H9 (cell line): ENCODE results near the gene VDR. TPM values are rescaled to one million over a fixed set of nuclear protein-coding genes. Genes with fewer than 3 reads are reported as not detected.

Experiments used
- DNase-seq: peaks from one replicate; pipeline ENCODE4 v3.0.0-alpha.2; 2017
- H2AFZ ChIP-seq: one replicate; pipeline ENCODE4 v1.6.1; 2013; ENCODE audit warnings: mild to moderate bottlenecking, low read length, control low read depth, moderate library complexity
- H2AK5ac ChIP-seq: 2 replicates; pipeline ENCODE4 v1.6.1; 2013; ENCODE audit warnings: low read length, control low read depth, mixed read lengths; ENCODE audit not compliant: insufficient read length
- H2BK120ac ChIP-seq: one replicate; pipeline ENCODE4 v1.6.1; 2013; ENCODE audit warnings: low read depth, mild to moderate bottlenecking, low read length, control low read depth, inconsistent platforms; ENCODE audit not compliant: poor library complexity, severe bottlenecking
- H2BK12ac ChIP-seq: 2 replicates; pipeline ENCODE4 v1.6.1; 2013; ENCODE audit warnings: low read length, control low read depth, mixed read lengths, low read depth; ENCODE audit not compliant: insufficient read length
- H2BK15ac ChIP-seq: 2 replicates; pipeline ENCODE4 v1.6.1; 2013; ENCODE audit warnings: low read depth, low read length, control low read depth
- H2BK20ac ChIP-seq: one replicate; pipeline ENCODE4 v1.6.1; 2013; ENCODE audit warnings: low read depth, mild to moderate bottlenecking, low read length, control low read depth, inconsistent platforms; ENCODE audit not compliant: poor library complexity, severe bottlenecking
- H2BK5ac ChIP-seq: 2 replicates; pipeline ENCODE4 v1.6.1; 2013; ENCODE audit warnings: low read length, control low read depth, mixed read lengths; ENCODE audit not compliant: insufficient read length
- H3K14ac ChIP-seq: 2 replicates; pipeline ENCODE4 v1.6.1; 2013; ENCODE audit warnings: low read length, control low read depth; ENCODE audit not compliant: insufficient read depth
- H3K18ac ChIP-seq: 2 replicates; pipeline ENCODE4 v1.6.1; 2013; ENCODE audit warnings: low read depth, mild to moderate bottlenecking, mixed read lengths, low read length, control low read depth; ENCODE audit not compliant: insufficient read length
- H3K23ac ChIP-seq: 2 replicates; pipeline ENCODE4 v1.6.1; 2013; ENCODE audit warnings: low read length, control low read depth, mixed read lengths, low read depth; ENCODE audit not compliant: insufficient read length
- H3K23me2 ChIP-seq: 2 replicates; pipeline ENCODE4 v1.6.1; 2013; ENCODE audit warnings: low read depth, mild to moderate bottlenecking, mixed read lengths, low read length, control low read depth; ENCODE audit not compliant: insufficient read length, poor library complexity, severe bottlenecking
- H3K27ac ChIP-seq: 2 replicates; pipeline ENCODE4 v1.5.1; 2013; ENCODE audit warnings: low read length, control low read depth, mixed read lengths, low read depth; ENCODE audit not compliant: insufficient read length
- H3K27me3 ChIP-seq: 2 replicates; pipeline ENCODE4 v1.6.1; 2013; ENCODE audit warnings: low read length, control low read depth, inconsistent platforms; ENCODE audit not compliant: insufficient read depth
- H3K4ac ChIP-seq: 2 replicates; pipeline ENCODE4 v1.6.1; 2013; ENCODE audit warnings: low read depth, mild to moderate bottlenecking, control low read depth, inconsistent platforms, low read length, moderate library complexity
- H3K4me1 ChIP-seq: 2 replicates; pipeline ENCODE4 v1.6.1; 2013; ENCODE audit warnings: low read length, control low read depth, inconsistent platforms; ENCODE audit not compliant: insufficient read depth
- H3K4me2 ChIP-seq: 2 replicates; pipeline ENCODE4 v1.6.1; 2013; ENCODE audit warnings: low read length, control low read depth, mixed read lengths; ENCODE audit not compliant: insufficient read length, insufficient read depth
- H3K56ac ChIP-seq: 2 replicates; pipeline ENCODE4 v1.6.1; 2013; ENCODE audit warnings: low read depth, mild to moderate bottlenecking, mixed read lengths, low read length, control low read depth; ENCODE audit not compliant: insufficient read length
- H3K79me1 ChIP-seq: 2 replicates; pipeline ENCODE4 v1.6.1; 2013; ENCODE audit warnings: low read depth, mild to moderate bottlenecking, moderate library complexity, low read length, control low read depth, inconsistent platforms; ENCODE audit not compliant: insufficient read depth, poor library complexity, severe bottlenecking
- H3K79me2 ChIP-seq: 2 replicates; pipeline ENCODE4 v1.6.1; 2013; ENCODE audit warnings: low read length, control low read depth, inconsistent platforms; ENCODE audit not compliant: insufficient read depth
- H3K9ac ChIP-seq: 2 replicates; pipeline ENCODE4 v1.6.1; 2013; ENCODE audit warnings: low read length, control low read depth, mixed read lengths; ENCODE audit not compliant: insufficient read length; ENCODE audit errors: extremely low read depth
- H3K9me3 ChIP-seq: one replicate; pipeline ENCODE4 v1.6.1; 2013; ENCODE audit warnings: low read depth, low read length, inconsistent platforms; ENCODE audit not compliant: control insufficient read depth
- H3T11ph ChIP-seq: one replicate; pipeline ENCODE4 v1.6.1; 2013; ENCODE audit warnings: mild to moderate bottlenecking, low read length, control low read depth, inconsistent platforms
- H4K20me1 ChIP-seq: one replicate; pipeline ENCODE4 v1.6.1; 2013; ENCODE audit not compliant: control insufficient read depth, insufficient read length, insufficient read depth
- H4K5ac ChIP-seq: 2 replicates; pipeline ENCODE4 v1.6.1; 2013; ENCODE audit warnings: low read depth, mild to moderate bottlenecking, mixed read lengths, low read length, control low read depth; ENCODE audit not compliant: insufficient read length
- H4K8ac ChIP-seq: replicated peaks from 2 replicates; pipeline ENCODE4 v1.6.1; 2013; ENCODE audit warnings: low read length, control low read depth, mixed read lengths, low read depth; ENCODE audit not compliant: insufficient read length
- H4K91ac ChIP-seq: 2 replicates; pipeline ENCODE4 v1.6.1; 2013; ENCODE audit warnings: low read depth, mild to moderate bottlenecking, moderate library complexity, mixed read lengths, low read length, control low read depth; ENCODE audit not compliant: insufficient read length
- H3K27ac Mint-ChIP-seq, 3 experiments: 2 replicates in 2 of 3; 3 replicates in 1 of 3; pipeline ENCODE4 v1.8.0; 2020 to 2021; ENCODE audit warnings: mixed read lengths in 3 of 3, mild to moderate bottlenecking in 1 of 3, moderate library complexity in 1 of 3
- H3K27me3 Mint-ChIP-seq: 2 replicates; pipeline ENCODE4 v1.8.0; 2021; ENCODE audit warnings: low read depth, mild to moderate bottlenecking, moderate library complexity, mixed read lengths
- H3K36me3 Mint-ChIP-seq, 3 experiments: 2 replicates in 2 of 3; 3 replicates in 1 of 3; pipeline ENCODE4 v1.8.0; 2020 to 2021; ENCODE audit warnings: low read depth in 3 of 3, mixed read lengths in 3 of 3; ENCODE audit not compliant: insufficient read depth in 1 of 3
- H3K4me1 Mint-ChIP-seq, 2 experiments: 2 replicates each; pipeline ENCODE4 v1.8.0; 2020; ENCODE audit warnings: mixed read lengths in 2 of 2
- H3K4me3 Mint-ChIP-seq, 2 experiments: 2 replicates in 1 of 2; 3 replicates in 1 of 2; pipeline ENCODE4 v1.8.0; 2020 to 2021; ENCODE audit warnings: mild to moderate bottlenecking in 2 of 2, mixed read lengths in 2 of 2, moderate library complexity in 1 of 2
- H3K9me3 Mint-ChIP-seq, 2 experiments: 2 replicates in 1 of 2; 3 replicates in 1 of 2; pipeline ENCODE4 v1.8.0; 2020; ENCODE audit warnings: mild to moderate bottlenecking in 2 of 2, mixed read lengths in 2 of 2, moderate library complexity in 1 of 2
- CTCF ChIP-seq: fragments of 200-600 bp; sonication (generic); conservative IDR thresholded peaks from 3 replicates; pipeline ENCODE4 v1.8.0; 2021; ENCODE audit warnings: antibody characterized with exemption, mild to moderate bottlenecking
- WGBS: extraction: QIAGEN DNeasy Blood & Tissue Kit; methylation state at CpG from one replicate; pipeline ENCODE4 v1.1.7; 2013; ENCODE audit warnings: missing lambda C conversion rate, low lambda C conversion rate, mixed read lengths; ENCODE audit not compliant: insufficient read length; ENCODE audit errors: extremely low coverage; 5-methylcytosine and 5-hydroxymethylcytosine counted together
- total RNA-seq: library from RNA; stranded (reverse); gene quantifications from 2 replicates; pipeline ENCODE4 v1.2.1, GENCODE V29; 2021

The VDR gene
- total RNA-seq, 1 experiment from 2014 or later = 0.61 TPM

GRCh38 chr12:47945341-47945728, 40.5 kb upstream of the VDR start:
- Mint-ChIP-seq H3K27me3 (peaks cover 20% of the 10 kb centered on the region), H3K36me3 (no peaks in the 10 kb centered on the region), H3K9me3 (no peaks in the 10 kb centered on the region; a peak in 1 of 5 replicates), H3K4me1 (peaks cover 24 to 39% of the 10 kb centered on the region in 2 experiments), H3K4me3 (no peak overlapping the region), H3K27ac (no peak overlapping the region)
- Histone ChIP-seq H4K5ac (no peak overlapping the region), H3K4me2 (no peak overlapping the region), H3K14ac (no peak overlapping the region), H3T11ph (no peak overlapping the region), H2AK5ac (no peak overlapping the region), H3K9me3 (no peaks in the 10 kb centered on the region), H4K8ac (no peak overlapping the region), H3K79me2 (no peaks in the 10 kb centered on the region), H3K4ac (no peak overlapping the region), H4K91ac (no peak overlapping the region), H3K56ac (no peak overlapping the region), H2BK5ac (no peak overlapping the region), H3K79me1 (no peaks in the 10 kb centered on the region), H3K9ac (no peak overlapping the region), H4K20me1 (peaks cover 2% of the 10 kb centered on the region), H3K23ac (no peak overlapping the region), H2BK120ac (no peak overlapping the region), H2BK15ac (no peak overlapping the region), H3K27me3 (no peaks in the 10 kb centered on the region), H2AFZ (no peak overlapping the region), H3K18ac (no peak overlapping the region), H3K4me1 (no peaks in the 10 kb centered on the region), H3K23me2 (peaks cover 2% of the 10 kb centered on the region), H2BK20ac (no peak overlapping the region), H3K27ac (no peak overlapping the region), H2BK12ac (no peak overlapping the region)
- no peak for DNase-seq
- WGBS = no CpG with 5 or more reads among the region's 1 CpG
- TF ChIP-seq CTCF = no peak
